ENCODE data around the gene CCNY. TPM values are rescaled to one million over a fixed set of nuclear protein-coding genes. Genes with fewer than 3 reads are reported as not detected.
A peak's percentile ranks its signal among the peaks of the same experiment; 100 is the strongest.
"Not testable (repeated sequence)": the region's sequence is repeated elsewhere in the genome, so short reads cannot be mapped to it uniquely, and the experiment has no call there.

Gene CCNY
- total and polyA plus RNA-seq, 9 donors = 48.0 to 99.6 (median 89.1) TPM

GRCh38 chr10:35353395-35353794, 17.1 kb downstream of the CCNY start:
- Histone ChIP-seq H3K36me3 (ENCODE audit: control insufficient read depth, insufficient read depth, low read length) (no peaks in the 10 kb centered on the region), H3K27me3 (ENCODE audit: control insufficient read depth, insufficient read depth, low read length) (no peaks in the 10 kb centered on the region), H3K9me3 (replicated peaks; ENCODE audit: control insufficient read depth, low read depth, low read length) (no peaks in the 10 kb centered on the region), H3K27ac (ENCODE audit: low read length) (no peak overlapping the region), H3K4me3 (ENCODE audit: low read length) (no peak overlapping the region), H3K4me1 (ENCODE audit: control insufficient read depth, insufficient read depth, low read length) (peaks cover 8% of the 10 kb centered on the region)
- DNase-seq = peak; percentile 30
- WGBS (ENCODE audit: insufficient coverage) = 43% methylated on average over 2 of the region's 2 CpGs

- Histone ChIP-seq H3K27ac (ENCODE audit: low read length) (no peak overlapping the region), H3K4me1 (ENCODE audit: control insufficient read depth, insufficient read depth, low read length) (peaks cover 7% of the 10 kb centered on the region), H3K27me3 (ENCODE audit: control insufficient read depth, insufficient read depth, low read length) (no peaks in the 10 kb centered on the region), H3K4me3 (ENCODE audit: low read length) (no peak overlapping the region), H3K36me3 (ENCODE audit: control insufficient read depth, insufficient read depth, low read length) (no peaks in the 10 kb centered on the region), H3K9me3 (replicated peaks; ENCODE audit: control insufficient read depth, low read depth, low read length) (no peaks in the 10 kb centered on the region)
- no peak for DNase-seq
- 75% methylated on average over 1 of the region's 1 CpG for WGBS (ENCODE audit: insufficient coverage)
Measured at GRCh38 chr10:35353805-35354204, 17.5 kb downstream of the CCNY start.

DNA sequence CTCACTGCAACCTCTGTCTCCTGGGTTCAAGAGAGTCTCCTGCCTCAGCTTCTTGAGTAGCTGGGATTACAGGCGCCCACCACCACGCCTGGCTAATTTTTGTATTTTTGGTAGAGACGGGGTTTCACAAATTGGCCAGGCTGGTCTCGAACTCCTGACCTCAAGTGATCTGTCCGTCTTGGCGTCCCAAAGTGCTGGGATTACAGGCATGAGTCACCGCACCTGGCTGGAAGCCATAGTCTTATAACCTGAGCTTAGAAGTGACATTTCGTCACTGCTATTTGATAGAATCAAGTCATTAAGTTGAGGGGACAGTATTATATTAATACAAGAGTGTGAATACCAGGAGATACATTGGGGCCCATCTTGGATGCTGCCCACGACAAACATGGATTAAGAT, 17.9 kb downstream of the CCNY start:
- not testable (repeated sequence) for H3K27me3 ChIP-seq (ENCODE audit: control insufficient read depth, insufficient read depth, low read length); H3K9me3 ChIP-seq (replicated peaks; ENCODE audit: control insufficient read depth, low read depth, low read length); H3K36me3 ChIP-seq (ENCODE audit: control insufficient read depth, insufficient read depth, low read length); H3K4me3 ChIP-seq (ENCODE audit: low read length); H3K27ac ChIP-seq (ENCODE audit: low read length); DNase-seq; H3K4me1 ChIP-seq (ENCODE audit: control insufficient read depth, insufficient read depth, low read length)
- WGBS (ENCODE audit: insufficient coverage) = 87% methylated on average over 6 of the region's 9 CpGs

- no peak for DNase-seq
- H3K27me3 ChIP-seq (ENCODE audit: control insufficient read depth, insufficient read depth, low read length) = no peaks in the 10 kb centered on the region
- H3K4me3 ChIP-seq (ENCODE audit: low read length) = no peak overlapping the region
Measured at GRCh38 chr10:35355971-35356724, 19.8 kb downstream of the CCNY start.

DNA sequence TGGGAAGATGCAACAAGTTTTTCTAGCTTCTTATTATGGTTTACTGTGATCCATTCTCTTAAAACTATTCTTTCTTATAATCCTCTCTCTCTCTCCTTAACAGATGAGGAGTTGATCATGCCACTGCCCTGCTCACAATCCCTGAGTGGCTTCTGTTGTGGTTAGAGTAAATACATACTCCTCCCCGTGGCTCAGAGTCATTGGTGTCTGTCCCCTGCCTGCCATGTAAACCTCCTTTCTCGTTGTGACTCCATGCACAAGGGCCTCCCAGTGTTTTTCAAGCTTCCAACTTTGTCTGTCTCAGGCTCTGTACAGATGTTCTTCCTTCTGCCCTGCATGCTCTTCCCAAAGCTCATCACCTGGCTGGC, 20.4 kb downstream of the CCNY start:
- H3K4me1 ChIP-seq (ENCODE audit: control insufficient read depth, insufficient read depth, low read length) = peaks cover 6% of the 10 kb centered on the region
- H3K27ac ChIP-seq (ENCODE audit: low read length) = no peak overlapping the region
- no peaks in the 10 kb centered on the region for H3K27me3 ChIP-seq (ENCODE audit: control insufficient read depth, insufficient read depth, low read length)
- H3K4me3 ChIP-seq (ENCODE audit: low read length) = no peak overlapping the region
- WGBS (ENCODE audit: insufficient coverage) = 69% methylated on average over 1 of the region's 2 CpGs
- DNase-seq = no peak
- no peaks in the 10 kb centered on the region for H3K9me3 ChIP-seq (replicated peaks; ENCODE audit: control insufficient read depth, low read depth, low read length)
- no peaks in the 10 kb centered on the region for H3K36me3 ChIP-seq (ENCODE audit: control insufficient read depth, insufficient read depth, low read length)

More at GRCh38 chr10:35355971-35356724, 19.8 kb downstream of the CCNY start:
- no peak overlapping the region for H3K27ac ChIP-seq (ENCODE audit: low read length)
- H3K36me3 ChIP-seq (ENCODE audit: control insufficient read depth, insufficient read depth, low read length) = no peaks in the 10 kb centered on the region
- H3K4me1 ChIP-seq (ENCODE audit: control insufficient read depth, insufficient read depth, low read length) = peaks cover 6% of the 10 kb centered on the region
- H3K9me3 ChIP-seq (replicated peaks; ENCODE audit: control insufficient read depth, low read depth, low read length) = no peaks in the 10 kb centered on the region
- no CpG with 5 or more reads among the region's 9 CpGs for WGBS (ENCODE audit: insufficient coverage)

DNA sequence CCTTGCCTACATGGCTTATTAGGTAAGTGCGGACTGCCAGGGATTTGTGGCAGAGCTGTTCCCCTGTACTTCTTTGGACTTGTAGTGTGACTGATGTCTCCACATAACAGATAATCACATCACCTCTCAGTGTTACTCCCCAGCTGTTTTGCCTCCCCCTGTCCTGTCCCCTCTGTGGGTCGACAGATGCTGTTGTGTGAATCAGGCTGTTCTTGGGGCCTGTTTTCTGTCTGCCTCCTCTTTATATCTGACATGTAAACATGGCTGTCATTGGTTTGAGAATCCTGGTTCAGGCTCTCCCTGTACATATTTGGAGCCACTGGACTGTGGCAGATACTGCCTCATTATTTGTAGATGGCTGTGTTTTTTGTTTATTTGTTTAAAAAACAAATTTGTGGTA, 22.7 kb downstream of the CCNY start:
- Histone ChIP-seq H3K9me3 (replicated peaks; ENCODE audit: control insufficient read depth, low read depth, low read length) (no peaks in the 10 kb centered on the region), H3K27me3 (ENCODE audit: control insufficient read depth, insufficient read depth, low read length) (no peaks in the 10 kb centered on the region), H3K4me1 (ENCODE audit: control insufficient read depth, insufficient read depth, low read length) (peaks cover 3% of the 10 kb centered on the region), H3K4me3 (ENCODE audit: low read length) (no peak overlapping the region), H3K27ac (ENCODE audit: low read length) (no peak overlapping the region), H3K36me3 (ENCODE audit: control insufficient read depth, insufficient read depth, low read length) (no peaks in the 10 kb centered on the region)
- DNase-seq = no peak
- WGBS (ENCODE audit: insufficient coverage) = 100% methylated on average over 1 of the region's 2 CpGs

DNA sequence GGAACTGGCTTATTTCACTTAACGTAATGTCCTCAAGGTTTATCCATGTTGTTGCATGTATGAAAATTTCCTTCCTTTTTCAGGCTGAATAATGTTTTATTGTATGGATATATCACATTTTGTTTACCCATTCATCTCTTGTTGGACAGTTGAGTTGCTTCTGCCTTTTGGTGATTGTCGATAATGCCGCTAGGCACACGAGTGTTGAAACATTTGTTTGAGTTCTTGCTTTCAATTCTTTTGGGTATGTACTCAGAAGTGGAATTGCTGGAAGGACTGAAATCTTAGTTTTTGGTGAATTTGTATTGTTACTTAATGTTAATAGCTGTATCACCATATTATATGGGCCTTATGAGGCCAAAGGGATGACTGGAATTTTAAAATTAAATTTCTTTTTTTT, 23.6 kb downstream of the CCNY start:
- Histone ChIP-seq H3K27ac (ENCODE audit: low read length) (no peak overlapping the region), H3K4me3 (ENCODE audit: low read length) (no peak overlapping the region), H3K36me3 (ENCODE audit: control insufficient read depth, insufficient read depth, low read length) (no peaks in the 10 kb centered on the region), H3K4me1 (ENCODE audit: control insufficient read depth, insufficient read depth, low read length) (peaks cover 3% of the 10 kb centered on the region), H3K27me3 (ENCODE audit: control insufficient read depth, insufficient read depth, low read length) (no peaks in the 10 kb centered on the region), H3K9me3 (replicated peaks; ENCODE audit: control insufficient read depth, low read depth, low read length) (no peaks in the 10 kb centered on the region)
- WGBS (ENCODE audit: insufficient coverage) = no CpG with 5 or more reads among the region's 4 CpGs
- no peak for DNase-seq

DNA sequence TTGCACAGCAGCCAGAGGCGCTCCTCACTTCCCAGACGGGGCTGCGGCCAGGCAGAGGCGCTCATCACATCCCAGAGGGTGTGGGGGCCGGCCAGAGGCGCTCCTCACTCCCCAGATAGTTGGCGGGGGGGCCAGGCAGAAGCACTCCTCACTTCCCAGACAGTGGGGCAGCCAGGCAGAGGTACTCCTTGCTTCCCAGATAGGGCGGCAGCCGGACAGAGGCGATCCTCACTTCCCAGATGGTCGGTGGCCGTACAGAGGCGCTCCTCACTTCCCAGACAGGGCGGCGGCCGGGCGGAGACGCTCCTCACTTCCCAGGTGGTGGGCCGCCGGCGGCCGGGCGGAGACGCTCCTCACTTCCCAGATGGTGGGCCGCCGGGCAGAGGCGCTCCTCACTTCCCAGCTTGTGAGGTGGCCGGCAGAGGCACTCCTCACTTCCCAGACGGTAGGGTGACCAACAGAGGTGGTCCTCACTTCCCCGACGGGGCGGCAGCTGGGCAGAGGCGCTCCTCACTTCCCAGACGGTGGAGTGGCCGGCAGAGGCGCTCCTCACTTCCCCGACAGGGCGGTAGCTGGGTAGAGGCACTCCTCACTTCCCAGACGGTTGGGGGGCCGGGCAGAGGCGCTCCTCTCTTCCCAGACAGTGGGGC, 26.5 kb downstream of the CCNY start:
- 94% methylated on average over 38 of the region's 41 CpGs for WGBS (ENCODE audit: insufficient coverage)
- H3K4me1 ChIP-seq (ENCODE audit: control insufficient read depth, insufficient read depth, low read length) = peaks cover 3% of the 10 kb centered on the region
- DNase-seq = no peak

GRCh38 chr10:35363587-35363986, 27.3 kb downstream of the CCNY start:
- Histone ChIP-seq H3K27ac (ENCODE audit: low read length) (no peak overlapping the region), H3K27me3 (ENCODE audit: control insufficient read depth, insufficient read depth, low read length) (no peaks in the 10 kb centered on the region), H3K9me3 (replicated peaks; ENCODE audit: control insufficient read depth, low read depth, low read length) (no peaks in the 10 kb centered on the region), H3K4me3 (ENCODE audit: low read length) (no peak overlapping the region), H3K36me3 (ENCODE audit: control insufficient read depth, insufficient read depth, low read length) (no peaks in the 10 kb centered on the region), H3K4me1 (ENCODE audit: control insufficient read depth, insufficient read depth, low read length) (peaks cover 8% of the 10 kb centered on the region)
- no peak for DNase-seq
- WGBS (ENCODE audit: insufficient coverage) = 93% methylated on average over 4 of the region's 5 CpGs

More for the DNA sequence above, 26.5 kb downstream of the CCNY start:
- Histone ChIP-seq H3K9me3 (replicated peaks; ENCODE audit: control insufficient read depth, low read depth, low read length) (no peaks in the 10 kb centered on the region), H3K27me3 (ENCODE audit: control insufficient read depth, insufficient read depth, low read length) (no peaks in the 10 kb centered on the region), H3K4me3 (ENCODE audit: low read length) (no peak overlapping the region), H3K27ac (ENCODE audit: low read length) (no peak overlapping the region), H3K36me3 (ENCODE audit: control insufficient read depth, insufficient read depth, low read length) (no peaks in the 10 kb centered on the region)

DNA sequence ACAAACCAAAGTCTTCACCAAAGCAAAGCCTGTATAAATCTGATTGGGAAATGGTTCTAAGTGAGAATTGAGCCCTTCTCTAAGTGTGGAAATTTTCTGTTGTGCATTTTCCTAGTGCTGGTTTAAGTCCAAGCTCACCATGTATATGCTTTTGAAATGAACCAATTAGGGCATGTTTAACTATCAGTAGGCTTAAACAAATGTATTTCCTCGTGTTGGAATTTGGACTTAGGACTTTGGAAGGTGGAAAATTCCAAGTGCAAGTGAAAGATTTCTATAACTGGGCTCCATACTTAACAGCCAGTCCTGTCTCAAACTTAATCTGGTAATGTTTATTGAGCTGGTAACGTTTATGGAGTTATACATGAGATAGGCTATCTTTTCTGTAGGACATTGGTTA, 28.5 kb downstream of the CCNY start:
- no CpG with 5 or more reads among the region's 2 CpGs for whole genome bisulfite sequencing (ENCODE audit: insufficient coverage)
- no peak overlapping the region for H3K27ac ChIP-seq (ENCODE audit: low read length)

More for the DNA sequence above, 28.5 kb downstream of the CCNY start:
- Histone ChIP-seq H3K4me1 (ENCODE audit: control insufficient read depth, insufficient read depth, low read length) (peaks cover 11% of the 10 kb centered on the region), H3K9me3 (replicated peaks; ENCODE audit: control insufficient read depth, low read depth, low read length) (no peaks in the 10 kb centered on the region), H3K27me3 (ENCODE audit: control insufficient read depth, insufficient read depth, low read length) (no peaks in the 10 kb centered on the region), H3K36me3 (ENCODE audit: control insufficient read depth, insufficient read depth, low read length) (no peaks in the 10 kb centered on the region), H3K4me3 (ENCODE audit: low read length) (no peak overlapping the region)
- DNase-seq = no peak

Data from muscle of leg (tissue), 11 donors.